Measurements from ENCODE around the gene SMC1A. TPM values are rescaled to one million over a fixed set of nuclear protein-coding genes. Genes with fewer than 3 reads are reported as not detected.

The SMC1A gene
- total and polyA plus RNA-seq, 12 donors, result 7.6 to 51.6 (median 38.7) TPM

DNA sequence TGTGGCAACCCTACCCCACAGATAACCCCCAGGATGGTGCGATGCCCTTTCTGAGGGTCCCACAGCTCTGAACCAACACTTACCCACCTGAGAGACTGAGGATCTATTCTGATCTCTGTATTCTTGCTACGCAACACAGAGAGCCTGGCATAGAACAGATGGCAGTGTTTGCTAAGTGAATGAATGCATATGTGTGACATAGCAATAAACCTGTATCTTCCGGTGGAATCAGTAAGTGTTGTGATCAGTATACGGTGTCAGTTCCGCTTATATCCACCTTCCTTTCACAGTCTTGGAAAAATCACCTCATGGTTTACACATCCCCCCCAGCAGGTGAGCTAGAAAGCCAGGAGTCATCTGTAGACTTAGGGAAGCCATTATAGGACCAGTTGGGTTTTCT lies 17.6 kb upstream of the SMC1A start:
- Histone ChIP-seq H3K4me1 (replicated peaks in 1 of 2) (peaks cover 5 to 17% of the 10 kb centered on the region in 2 donors), H3K36me3 (replicated peaks in 1 of 2) (no peaks in the 10 kb centered on the region), H3K9me3 (replicated peaks in 1 of 3) (no peaks in the 10 kb centered on the region), H3K27ac (peak overlapping the region; percentile 67 to 91 (median 80)), H3K4me3 (peak overlapping the region in 1 of 4 donors; percentile 43), H3K27me3 (no peaks in the 10 kb centered on the region)
- TF ChIP-seq POLR2A (IDR thresholded peaks at IDR 0.05), result no peak
- TF ChIP-seq, protein P1, sequence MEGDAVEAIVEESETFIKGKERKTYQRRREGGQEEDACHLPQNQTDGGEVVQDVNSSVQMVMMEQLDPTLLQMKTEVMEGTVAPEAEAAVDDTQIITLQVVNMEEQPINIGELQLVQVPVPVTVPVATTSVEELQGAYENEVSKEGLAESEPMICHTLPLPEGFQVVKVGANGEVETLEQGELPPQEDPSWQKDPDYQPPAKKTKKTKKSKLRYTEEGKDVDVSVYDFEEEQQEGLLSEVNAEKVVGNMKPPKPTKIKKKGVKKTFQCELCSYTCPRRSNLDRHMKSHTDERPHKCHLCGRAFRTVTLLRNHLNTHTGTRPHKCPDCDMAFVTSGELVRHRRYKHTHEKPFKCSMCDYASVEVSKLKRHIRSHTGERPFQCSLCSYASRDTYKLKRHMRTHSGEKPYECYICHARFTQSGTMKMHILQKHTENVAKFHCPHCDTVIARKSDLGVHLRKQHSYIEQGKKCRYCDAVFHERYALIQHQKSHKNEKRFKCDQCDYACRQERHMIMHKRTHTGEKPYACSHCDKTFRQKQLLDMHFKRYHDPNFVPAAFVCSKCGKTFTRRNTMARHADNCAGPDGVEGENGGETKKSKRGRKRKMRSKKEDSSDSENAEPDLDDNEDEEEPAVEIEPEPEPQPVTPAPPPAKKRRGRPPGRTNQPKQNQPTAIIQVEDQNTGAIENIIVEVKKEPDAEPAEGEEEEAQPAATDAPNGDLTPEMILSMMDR (IDR thresholded peaks at IDR 0.05), result no peak
- intact Hi-C loops (cut with DNase I), result loop anchor here in 1 of 2 donors (10.0 kb wide), 1 partner anchor 115 kb away; no protein-coding TSS in a partner anchor
- 37 to 76% (median 53%) methylated on average over 4 to 5 of the region's 5 CpGs for WGBS, 4 donors
- DNase-seq, result no peak

DNA sequence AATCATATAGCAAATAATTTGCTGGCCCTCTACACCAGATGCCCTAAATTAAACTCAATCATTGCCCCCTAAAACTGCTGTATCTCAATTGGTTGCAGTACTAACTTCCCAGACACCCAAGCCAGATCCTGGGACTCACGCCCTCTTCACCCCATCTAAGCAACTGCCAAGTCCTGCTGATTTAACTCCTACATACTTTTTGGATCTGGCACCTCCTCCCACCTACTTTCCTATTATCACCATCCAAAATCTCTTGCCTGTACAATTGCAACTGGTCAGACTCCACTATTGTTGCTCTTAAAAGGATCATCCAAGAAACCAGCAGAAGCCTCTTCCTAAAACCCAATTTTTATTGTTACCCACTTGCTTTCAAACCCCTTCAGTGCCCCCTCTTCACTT lies 16.4 kb upstream of the SMC1A start:
- DNase-seq, result no peak
- 75 to 100% (median 85%) methylated on average over 1 of the region's 1 CpG for WGBS, 4 donors
- Histone ChIP-seq H3K27me3 (no peaks in the 10 kb centered on the region), H3K36me3 (replicated peaks in 1 of 2) (no peaks in the 10 kb centered on the region), H3K9me3 (replicated peaks in 1 of 3) (no peaks in the 10 kb centered on the region), H3K4me1 (replicated peaks in 1 of 2) (peaks cover 5 to 17% of the 10 kb centered on the region in 2 donors), H3K4me3 (no peak overlapping the region), H3K27ac (no peak overlapping the region)
- intact Hi-C loops (cut with DNase I), result no loop called here
- TF ChIP-seq POLR2A (IDR thresholded peaks at IDR 0.05), result no peak
- TF ChIP-seq, protein P1 (IDR thresholded peaks at IDR 0.05), result no peak

DNA sequence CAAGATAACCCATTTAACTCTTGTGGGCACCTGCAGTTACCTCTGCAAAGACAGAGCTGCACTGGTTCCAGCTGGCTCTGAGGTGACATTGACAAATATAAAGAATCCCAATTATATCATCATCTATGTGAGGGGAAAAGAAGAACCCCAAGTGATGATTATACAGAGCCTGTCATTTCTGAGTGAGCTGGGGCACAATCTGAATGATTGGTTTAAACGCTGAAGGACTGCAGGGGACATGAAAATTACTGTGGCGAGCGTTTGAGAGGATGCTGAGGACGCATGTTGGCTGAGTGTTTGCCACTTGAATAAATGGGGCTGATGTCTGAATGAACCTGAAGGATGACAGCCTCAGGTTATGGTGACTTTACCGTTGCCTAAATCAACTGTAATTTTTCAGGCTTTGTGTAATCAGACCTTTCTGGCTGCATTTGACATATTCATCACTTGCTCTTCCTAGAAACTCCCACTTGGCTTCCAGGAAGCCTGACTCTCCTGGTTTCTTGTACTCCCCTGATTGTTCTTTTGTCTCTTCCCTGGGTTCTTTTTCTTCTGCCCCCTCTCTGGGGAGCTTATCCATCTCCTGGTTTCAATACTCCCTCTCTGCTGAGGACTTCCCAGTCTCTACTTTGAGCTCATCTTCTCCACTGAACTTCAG lies 15.8 kb upstream of the SMC1A start:
- DNase-seq, result no peak
- Histone ChIP-seq H3K27ac (no peak overlapping the region), H3K27me3 (no peaks in the 10 kb centered on the region), H3K9me3 (replicated peaks in 1 of 3) (no peaks in the 10 kb centered on the region), H3K4me1 (replicated peaks in 1 of 2) (peaks cover 5 to 22% of the 10 kb centered on the region in 2 donors), H3K36me3 (replicated peaks in 1 of 2) (no peaks in the 10 kb centered on the region), H3K4me3 (no peak overlapping the region)
- intact Hi-C loops (cut with DNase I), result no loop called here
- WGBS, 4 donors, result 62 to 70% (median 67%) methylated on average over 5 of the region's 5 CpGs
- TF ChIP-seq, protein P1 (IDR thresholded peaks at IDR 0.05), result no peak
- TF ChIP-seq POLR2A (IDR thresholded peaks at IDR 0.05), result no peak

DNA sequence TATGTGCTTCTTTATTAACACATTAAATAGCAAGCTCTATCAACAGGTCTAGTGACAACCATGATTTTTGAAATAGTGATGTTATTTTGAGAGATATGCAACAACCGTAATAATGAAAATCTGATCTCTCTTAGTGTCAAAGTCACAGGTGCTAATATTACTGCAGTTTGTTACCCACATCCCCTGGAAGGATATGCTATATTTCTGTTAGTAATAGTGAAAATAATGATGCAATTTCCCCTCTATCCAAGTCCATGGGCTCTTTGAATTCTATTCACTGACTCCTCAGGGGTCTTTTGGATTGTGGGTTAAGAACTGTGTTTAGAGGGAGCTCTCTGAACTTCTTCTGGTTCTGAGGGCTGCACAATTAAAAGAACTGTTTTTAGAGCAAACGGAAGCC lies 14.8 kb upstream of the SMC1A start:
- H3K9me3 ChIP-seq (replicated peaks in 1 of 3), result no peaks in the 10 kb centered on the region
- intact Hi-C loops (cut with DNase I), result no loop called here
- H3K4me3 ChIP-seq, result no peak overlapping the region
- no peak for DNase-seq
- WGBS, 4 donors, result 53 to 76% (median 65%) methylated on average over 1 to 2 of the region's 2 CpGs
- H3K4me1 ChIP-seq (replicated peaks in 1 of 2), result peaks cover 5 to 23% of the 10 kb centered on the region in 2 donors
- H3K36me3 ChIP-seq (replicated peaks in 1 of 2), result peaks cover 0 to 2% of the 10 kb centered on the region in 2 donors
- H3K27me3 ChIP-seq, result no peaks in the 10 kb centered on the region
- TF ChIP-seq, protein P1 (IDR thresholded peaks at IDR 0.05), result no peak
- TF ChIP-seq POLR2A (IDR thresholded peaks at IDR 0.05), result no peak
- no peak overlapping the region for H3K27ac ChIP-seq
